IPS-18a (cell line): ENCODE measurements around the gene EYA4.

Experiments
- H3K27ac ChIP-seq: one replicate; pipeline ENCODE4 v1.5.1; 2013; ENCODE audit warnings: low read length
- H3K27me3 ChIP-seq: one replicate; pipeline ENCODE4 v1.6.1; 2013; ENCODE audit warnings: mild to moderate bottlenecking, low read length; ENCODE audit not compliant: control insufficient read depth, insufficient read depth
- H3K36me3 ChIP-seq: one replicate; pipeline ENCODE4 v1.6.1; 2013; ENCODE audit warnings: low read depth, low read length; ENCODE audit not compliant: control insufficient read depth
- H3K4me1 ChIP-seq: one replicate; pipeline ENCODE4 v1.6.1; 2013; ENCODE audit warnings: low read depth, low read length; ENCODE audit not compliant: control insufficient read depth
- H3K4me3 ChIP-seq: one replicate; pipeline ENCODE4 v1.5.1; 2013; ENCODE audit warnings: low read length
- H3K9ac ChIP-seq: one replicate; pipeline ENCODE4 v1.6.1; 2013; ENCODE audit warnings: mild to moderate bottlenecking, low read length, moderate library complexity
- H3K9me3 ChIP-seq: one replicate; pipeline ENCODE4 v1.6.1; 2013; ENCODE audit warnings: low read depth, low read length; ENCODE audit not compliant: control insufficient read depth

Gene EYA4

GRCh38 chr6:133218852-133219251, 22.3 kb upstream of the EYA4 start:
- Histone ChIP-seq H3K36me3 (no peaks in the 10 kb centered on the region), H3K27ac (no peak overlapping the region), H3K4me1 (peaks cover 6% of the 10 kb centered on the region), H3K27me3 (no peaks in the 10 kb centered on the region), H3K9me3 (no peaks in the 10 kb centered on the region), H3K4me3 (no peak overlapping the region), H3K9ac (no peak overlapping the region)

- H3K27ac ChIP-seq: no peak overlapping the region
- H3K36me3 ChIP-seq: no peaks in the 10 kb centered on the region
- H3K4me1 ChIP-seq: peaks cover 6% of the 10 kb centered on the region
- H3K27me3 ChIP-seq: no peaks in the 10 kb centered on the region
- H3K9me3 ChIP-seq: no peaks in the 10 kb centered on the region
- H3K4me3 ChIP-seq: no peak overlapping the region
- no peak overlapping the region for H3K9ac ChIP-seq
These were observed 17.6 kb upstream of the EYA4 start for GRCh38 chr6:133223452-133224029.

- H3K27ac ChIP-seq: no peak overlapping the region
- no peaks in the 10 kb centered on the region for H3K27me3 ChIP-seq
- H3K36me3 ChIP-seq: no peaks in the 10 kb centered on the region
- no peak overlapping the region for H3K4me3 ChIP-seq
- H3K4me1 ChIP-seq: peaks cover 1% of the 10 kb centered on the region
- H3K9me3 ChIP-seq: no peaks in the 10 kb centered on the region
- H3K9ac ChIP-seq: no peak overlapping the region
These were observed 15.6 kb upstream of the EYA4 start for GRCh38 chr6:133225560-133225959.

- no peaks in the 10 kb centered on the region for H3K27me3 ChIP-seq
- H3K4me1 ChIP-seq: no peaks in the 10 kb centered on the region
- no peak overlapping the region for H3K27ac ChIP-seq
These were observed 13.8 kb upstream of the EYA4 start for GRCh38 chr6:133227344-133227743.

GRCh38 chr6:133230052-133230451, 11.1 kb upstream of the EYA4 start:
- Histone ChIP-seq H3K4me1 (no peaks in the 10 kb centered on the region), H3K36me3 (no peaks in the 10 kb centered on the region), H3K4me3 (no peak overlapping the region), H3K9ac (no peak overlapping the region), H3K27me3 (no peaks in the 10 kb centered on the region), H3K9me3 (no peaks in the 10 kb centered on the region), H3K27ac (no peak overlapping the region)

More at GRCh38 chr6:133227344-133227743, 13.8 kb upstream of the EYA4 start:
- H3K4me3 ChIP-seq: no peak overlapping the region
- H3K9ac ChIP-seq: no peak overlapping the region
- no peaks in the 10 kb centered on the region for H3K36me3 ChIP-seq
- H3K9me3 ChIP-seq: no peaks in the 10 kb centered on the region

GRCh38 chr6:133235221-133235620, 5.9 kb upstream of the EYA4 start:
- no peaks in the 10 kb centered on the region for H3K36me3 ChIP-seq
- no peak overlapping the region for H3K27ac ChIP-seq
- H3K4me3 ChIP-seq: no peak overlapping the region
- H3K27me3 ChIP-seq: peaks cover 15% of the 10 kb centered on the region
- H3K9me3 ChIP-seq: no peaks in the 10 kb centered on the region
- H3K9ac ChIP-seq: no peak overlapping the region
- H3K4me1 ChIP-seq: peaks cover under 1% of the 10 kb centered on the region

- H3K27ac ChIP-seq: no peak overlapping the region
- H3K4me1 ChIP-seq: peaks cover 3% of the 10 kb centered on the region
- no peak overlapping the region for H3K4me3 ChIP-seq
- H3K36me3 ChIP-seq: no peaks in the 10 kb centered on the region
- no peak overlapping the region for H3K9ac ChIP-seq
- no peaks in the 10 kb centered on the region for H3K9me3 ChIP-seq
- peaks cover 32% of the 10 kb centered on the region for H3K27me3 ChIP-seq
These were observed 4.2 kb upstream of the EYA4 start for GRCh38 chr6:133236932-133237331.

GRCh38 chr6:133240511-133241085, 559 bp upstream of the EYA4 start:
- Histone ChIP-seq H3K27me3 (peaks cover 68% of the 10 kb centered on the region), H3K36me3 (no peaks in the 10 kb centered on the region), H3K9ac (no peak overlapping the region), H3K9me3 (no peaks in the 10 kb centered on the region), H3K27ac (no peak overlapping the region), H3K4me1 (peaks cover 11% of the 10 kb centered on the region), H3K4me3 (peak overlapping the region; percentile 67)

GRCh38 chr6:133241901-133242636, 912 bp downstream of the EYA4 start:
- Histone ChIP-seq H3K27ac (no peak overlapping the region), H3K9me3 (no peaks in the 10 kb centered on the region), H3K4me3 (peak overlapping the region; percentile 67), H3K4me1 (peaks cover 11% of the 10 kb centered on the region), H3K9ac (no peak overlapping the region), H3K36me3 (no peaks in the 10 kb centered on the region), H3K27me3 (peaks cover 77% of the 10 kb centered on the region)

- H3K27ac ChIP-seq: no peak overlapping the region
- no peak overlapping the region for H3K9ac ChIP-seq
- peaks cover 15% of the 10 kb centered on the region for H3K4me1 ChIP-seq
- no peaks in the 10 kb centered on the region for H3K9me3 ChIP-seq
- peak overlapping the region; percentile 67 for H3K4me3 ChIP-seq
- H3K27me3 ChIP-seq: peaks cover 77% of the 10 kb centered on the region
- no peaks in the 10 kb centered on the region for H3K36me3 ChIP-seq
These were observed 1.8 kb downstream of the EYA4 start for GRCh38 chr6:133242637-133243585.

GRCh38 chr6:133243723-133244305, 2.7 kb downstream of the EYA4 start:
- H3K9me3 ChIP-seq: no peaks in the 10 kb centered on the region
- H3K36me3 ChIP-seq: no peaks in the 10 kb centered on the region
- no peak overlapping the region for H3K4me3 ChIP-seq
- H3K9ac ChIP-seq: no peak overlapping the region
- peaks cover 76% of the 10 kb centered on the region for H3K27me3 ChIP-seq
- no peak overlapping the region for H3K27ac ChIP-seq
- peaks cover 21% of the 10 kb centered on the region for H3K4me1 ChIP-seq
